ENCODE measurements around the gene KSR2.
"Not testable (repeated sequence)": the region's sequence is repeated elsewhere in the genome, so short reads cannot be mapped to it uniquely, and the experiment has no call there.

GRCh38 chr12:117628711-117629110 lies 340.1 kb downstream of the KSR2 start:
- not testable (repeated sequence) for TF ChIP-seq CTCF, POLR2A (IDR thresholded peaks at IDR 0.05)

All from testis (tissue), 2 donors.